ENCODE data around the gene MYH15. TPM values are rescaled to one million over a fixed set of nuclear protein-coding genes. Genes with fewer than 3 reads are reported as not detected.

The MYH15 gene
- total and polyA plus RNA-seq, 2 of the 4 experiments (the other 2 are of a cell fraction), result 0.10 to 0.36 TPM

DNA sequence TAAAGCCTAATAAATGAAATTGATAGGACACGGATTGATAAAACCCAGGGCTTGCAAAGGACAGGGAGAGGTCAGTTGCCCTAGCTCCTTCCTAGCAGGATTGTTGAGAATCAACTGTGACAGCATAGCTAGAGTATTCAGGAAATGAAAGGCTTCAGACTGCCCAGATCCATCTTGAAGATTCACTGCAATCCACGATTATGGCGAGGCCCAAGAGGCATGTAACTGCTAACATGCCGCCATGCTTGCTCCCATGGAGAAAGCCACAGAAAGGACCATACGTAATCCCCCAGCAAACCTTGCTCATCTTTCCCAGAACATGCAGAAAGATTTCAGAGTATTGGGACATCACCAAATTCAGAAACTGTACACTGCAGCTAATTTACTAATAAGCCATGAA is 41.3 kb downstream of the MYH15 start:
- CTCF ChIA-PET, result no interaction called here

More for the DNA sequence above, 41.3 kb downstream of the MYH15 start:
- H3K14ac ChIP-seq (replicated peaks; ENCODE audit: low read depth, low read length), result 0 out of 2 replicates have a peak overlapping the region, but pooled peaks have one; percentile 41
- no peak for TF ChIP-seq MAZ (IDR thresholded peaks at IDR 0.05; ENCODE audit: borderline replicate concordance, low read depth, low read length)
- 80% methylated on average over 1 of the region's 5 CpGs; no CpG with 5 or more reads in 1 of the 2 experiments for WGBS, 2 experiments (ENCODE audit: extremely low coverage in 2 of 2, insufficient read length in 1 of 2)
- no peak overlapping the region for H4K5ac ChIP-seq (ENCODE audit: low read depth, low read length)
- no peaks in the 10 kb centered on the region for H4K20me1 ChIP-seq (ENCODE audit: insufficient read depth, low read length)
- peaks cover 6% of the 10 kb centered on the region for H3K4me1 ChIP-seq (ENCODE audit: control insufficient read depth, insufficient read depth, low read length)
- H3K9me3 ChIP-seq (ENCODE audit: control insufficient read depth, insufficient read depth, low read length), result no peaks in the 10 kb centered on the region
- H3K4me3 ChIP-seq (ENCODE audit: insufficient read depth, low read depth, low read length), result no peak overlapping the region
- no peak overlapping the region for H2BK20ac ChIP-seq (ENCODE audit: low read depth, low read length)
- DNase-seq (no peak), ATAC-seq (ENCODE audit: low read depth) (no peak)
- no peak overlapping the region for H4K8ac ChIP-seq (ENCODE audit: low read depth in 2 of 2, low read length in 2 of 2)
- H3K23ac ChIP-seq (ENCODE audit: low read depth, low read length), result no peak overlapping the region
- POLR2A ChIA-PET (ENCODE audit: unreplicated experiment), result no interaction called here
- no peak overlapping the region for H3K27ac ChIP-seq (ENCODE audit: insufficient read depth, low read length)
- no peaks in the 10 kb centered on the region for H3K27me3 ChIP-seq (ENCODE audit: control insufficient read depth, insufficient read depth, low read length)
- H3K9ac ChIP-seq (ENCODE audit: low read depth, low read length), result no peak overlapping the region
- H3K36me3 ChIP-seq (ENCODE audit: control insufficient read depth, insufficient read depth, low read length), result no peaks in the 10 kb centered on the region
- no peak overlapping the region for H2AK9ac ChIP-seq (replicated peaks; ENCODE audit: low read depth, low read length, poor library complexity)
- H2BK120ac ChIP-seq (ENCODE audit: low read depth, low read length), result no peak overlapping the region
- H3K18ac ChIP-seq (ENCODE audit: low read depth, low read length), result no peak overlapping the region
- intact Hi-C loops (cut with micrococcal nuclease), result no loop called here
- no peak overlapping the region for H3K4me2 ChIP-seq (ENCODE audit: low read depth, low read length)
- no peak overlapping the region for H2AK5ac ChIP-seq (ENCODE audit: low read depth, low read length)
- H3K9me1 ChIP-seq (ENCODE audit: insufficient read depth, low read length), result peaks cover 5% of the 10 kb centered on the region
- no peak overlapping the region for H2BK5ac ChIP-seq (ENCODE audit: low read depth, low read length, poor library complexity, severe bottlenecking)
- no peak overlapping the region for H2BK15ac ChIP-seq (ENCODE audit: low read depth, low read length)
- in situ Hi-C loops (cut with MboI; ENCODE audit: low sequenced_read_pairs), result no loop called here
- no peak overlapping the region for H3K4ac ChIP-seq (ENCODE audit: low read depth, low read length)
- no peak overlapping the region for H4K91ac ChIP-seq (ENCODE audit: insufficient read depth, low read depth, low read length)
- BruUV-seq (replicated peaks), result no TSS peak
- H3K56ac ChIP-seq (ENCODE audit: extremely low read depth, insufficient read depth, low read length), result no peak overlapping the region
- dilution Hi-C loops (cut with HindIII; ENCODE audit: low sequenced_read_pairs, unreplicated experiment), result no loop called here
- no peaks in the 10 kb centered on the region for H3K79me1 ChIP-seq (ENCODE audit: low read depth in 1 of 2, low read length in 2 of 2)
- peak overlapping the region; percentile 51 for H2AFZ ChIP-seq (replicated peaks; ENCODE audit: low read length, poor library complexity)

Measured in IMR-90 (cell line).